Esophagus muscularis mucosa (tissue), 4 donors: Measurements from ENCODE around the gene DMAC2L. TPM values are rescaled to one million over a fixed set of nuclear protein-coding genes. Genes with fewer than 3 reads are reported as not detected.
"Not testable (repeated sequence)": the region's sequence is repeated elsewhere in the genome, so short reads cannot be mapped to it uniquely, and the experiment has no call there.

Experiments
- DNase-seq: peaks from one replicate; pipeline ENCODE4 v3.0.0-alpha.2; 2017; ENCODE audit errors: extremely low spot score
- H3K27ac ChIP-seq, 4 donors: fragments of 200-600 bp; sonication (generic); replicated peaks in 1 of 4; 1 replicate in 3 of 4; 2 replicates in 1 of 4; pipeline ENCODE4 v1.5.1; 2016 to 2019; ENCODE audit warnings: mild to moderate bottlenecking in 1 of 4
- H3K27me3 ChIP-seq, 4 donors: fragments of 200-600 bp; sonication (generic); one replicate each; pipeline versions ENCODE4 v1.5.1 to v1.6.0; 2016 to 2019
- H3K36me3 ChIP-seq, 4 donors: fragments of 200-600 bp; sonication (generic); one replicate each; pipeline ENCODE4 v1.5.1; 2016 to 2019
- H3K4me1 ChIP-seq, 4 donors: fragments of 200-600 bp; sonication (generic); one replicate each; pipeline ENCODE4 v1.5.1; 2016 to 2019
- H3K4me3 ChIP-seq, 4 donors: fragments of 200-600 bp; sonication (generic); 1 replicate in 2 of 4; 2 replicates in 2 of 4; pipeline ENCODE4 v1.5.1; 2016 to 2019; ENCODE audit warnings: mild to moderate bottlenecking in 4 of 4, moderate library complexity in 1 of 4
- H3K9me3 ChIP-seq, 4 donors: fragments of 200-600 bp; sonication (generic); 1 replicate in 3 of 4; 2 replicates in 1 of 4; pipeline ENCODE4 v1.5.1; 2016 to 2019
- EP300 ChIP-seq: sonication (generic); formaldehyde crosslinking; IDR thresholded peaks from one replicate; pipeline ENCODE4 v1.6.1; 2017; ENCODE audit warnings: antibody characterized with exemption
- POLR2A ChIP-seq: fragments of 450-650 bp; IDR thresholded peaks from one replicate; pipeline ENCODE4 v1.6.1; 2017; ENCODE audit warnings: antibody characterized with exemption, moderate library complexity, mild to moderate bottlenecking, low read depth
- POLR2AphosphoS5 ChIP-seq, 2 donors: sonication (generic); formaldehyde crosslinking; IDR thresholded peaks; one replicate each; pipeline ENCODE4 v1.6.1; 2017; ENCODE audit warnings: antibody characterized with exemption in 2 of 2
- whole genome bisulfite sequencing: methylation state at CpG from one replicate; pipeline ENCODE4 v1.1.5; 2018; 5-methylcytosine and 5-hydroxymethylcytosine counted together
- intact Hi-C: fragments of 100-400 bp; cut with DNase I; formaldehyde crosslinking; loops from one replicate; pipeline ENCODE4 v1.15.1; 2023
- total RNA-seq, 4 donors: library from RNA; depleted of rRNA; stranded (reverse); fragments of >200 nt; gene quantifications; one replicate each; pipeline versions ENCODE4 v1.1.0 to v1.2.1, GENCODE V29; 2016
- TF ChIP-seq, protein P1 (sequence below), 3 experiments: fragments of 200-600 bp in 2 of 3; fragments of 450-650 bp in 1 of 3; sonication (generic) in 2 of 3; IDR thresholded peaks; one replicate each; pipeline ENCODE4 v1.5.1; 2017 to 2019; ENCODE audit warnings: antibody characterized with exemption in 3 of 3, mild to moderate bottlenecking in 2 of 3, moderate library complexity in 1 of 3

The DMAC2L gene
- total RNA-seq, 4 donors from 2014 or later: 9.9 to 33.6 (median 14.6) TPM

DNA sequence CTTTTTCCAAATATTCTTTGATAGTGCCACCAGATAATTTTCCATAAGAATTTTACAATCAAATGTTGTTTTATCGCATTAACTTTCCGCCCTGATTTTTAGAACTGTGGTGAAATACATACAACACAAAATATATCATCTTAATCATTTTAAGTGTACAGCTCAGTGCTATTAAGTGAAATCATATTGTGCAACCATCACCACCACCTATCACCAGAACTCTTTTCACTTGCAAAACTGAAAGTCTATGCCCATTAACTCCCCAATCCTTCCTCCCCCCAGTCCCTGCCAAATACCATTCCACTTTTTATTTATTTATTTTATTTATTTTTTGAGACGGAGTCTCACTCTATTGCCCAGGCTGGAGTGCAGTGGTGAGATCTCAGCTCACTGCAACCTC lies 48.0 kb downstream of the DMAC2L start:
- H3K4me3 ChIP-seq: no peak overlapping the region
- peaks cover 9 to 15% (median 10%) of the 10 kb centered on the region in 4 donors for H3K4me1 ChIP-seq
- H3K27me3 ChIP-seq: no peaks in the 10 kb centered on the region
- H3K27ac ChIP-seq: no peak overlapping the region
- 98% methylated on average over 3 of the region's 3 CpGs for WGBS
- intact Hi-C loops: no loop called here
- H3K9me3 ChIP-seq: no peaks in the 10 kb centered on the region
- no peak for DNase-seq
- no peak for TF ChIP-seq POLR2A
- peaks cover 0 to 10% (median 0%) of the 10 kb centered on the region in 4 donors for H3K36me3 ChIP-seq

DNA sequence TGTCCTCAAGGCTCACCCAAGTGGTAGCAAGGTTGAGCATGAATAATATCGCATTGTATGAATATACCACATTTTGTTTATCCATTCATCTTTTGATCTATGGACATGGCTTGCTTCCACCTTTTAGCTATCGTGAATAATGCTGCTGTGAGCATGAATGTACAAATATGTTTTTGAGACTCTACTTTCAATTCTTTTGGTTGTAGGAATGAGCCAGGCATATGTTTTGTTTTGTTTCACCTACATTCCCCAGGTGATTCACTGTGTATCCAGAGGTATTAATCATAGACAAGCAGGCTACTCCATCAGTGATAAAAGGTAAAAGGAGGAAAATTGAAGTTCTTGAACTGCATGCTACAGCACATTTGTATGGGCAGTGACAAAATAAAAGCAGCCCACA lies 48.7 kb downstream of the DMAC2L start:
- no peak overlapping the region for H3K27ac ChIP-seq
- no peak for DNase-seq
- intact Hi-C loops: no loop called here
- H3K36me3 ChIP-seq: peaks cover 0 to 10% (median 0%) of the 10 kb centered on the region in 4 donors
- TF ChIP-seq EP300 (no peak), POLR2A (no peak), POLR2AphosphoS5 (IDR thresholded peaks at IDR 0.05) (no peak)
- TF ChIP-seq, protein P1, sequence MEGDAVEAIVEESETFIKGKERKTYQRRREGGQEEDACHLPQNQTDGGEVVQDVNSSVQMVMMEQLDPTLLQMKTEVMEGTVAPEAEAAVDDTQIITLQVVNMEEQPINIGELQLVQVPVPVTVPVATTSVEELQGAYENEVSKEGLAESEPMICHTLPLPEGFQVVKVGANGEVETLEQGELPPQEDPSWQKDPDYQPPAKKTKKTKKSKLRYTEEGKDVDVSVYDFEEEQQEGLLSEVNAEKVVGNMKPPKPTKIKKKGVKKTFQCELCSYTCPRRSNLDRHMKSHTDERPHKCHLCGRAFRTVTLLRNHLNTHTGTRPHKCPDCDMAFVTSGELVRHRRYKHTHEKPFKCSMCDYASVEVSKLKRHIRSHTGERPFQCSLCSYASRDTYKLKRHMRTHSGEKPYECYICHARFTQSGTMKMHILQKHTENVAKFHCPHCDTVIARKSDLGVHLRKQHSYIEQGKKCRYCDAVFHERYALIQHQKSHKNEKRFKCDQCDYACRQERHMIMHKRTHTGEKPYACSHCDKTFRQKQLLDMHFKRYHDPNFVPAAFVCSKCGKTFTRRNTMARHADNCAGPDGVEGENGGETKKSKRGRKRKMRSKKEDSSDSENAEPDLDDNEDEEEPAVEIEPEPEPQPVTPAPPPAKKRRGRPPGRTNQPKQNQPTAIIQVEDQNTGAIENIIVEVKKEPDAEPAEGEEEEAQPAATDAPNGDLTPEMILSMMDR (IDR thresholded peaks at IDR 0.05): no peak
- peaks cover 9 to 15% (median 10%) of the 10 kb centered on the region in 4 donors for H3K4me1 ChIP-seq
- H3K4me3 ChIP-seq: no peak overlapping the region
- H3K9me3 ChIP-seq: no peaks in the 10 kb centered on the region
- no peaks in the 10 kb centered on the region for H3K27me3 ChIP-seq
- WGBS: 86% methylated on average over 2 of the region's 2 CpGs

DNA sequence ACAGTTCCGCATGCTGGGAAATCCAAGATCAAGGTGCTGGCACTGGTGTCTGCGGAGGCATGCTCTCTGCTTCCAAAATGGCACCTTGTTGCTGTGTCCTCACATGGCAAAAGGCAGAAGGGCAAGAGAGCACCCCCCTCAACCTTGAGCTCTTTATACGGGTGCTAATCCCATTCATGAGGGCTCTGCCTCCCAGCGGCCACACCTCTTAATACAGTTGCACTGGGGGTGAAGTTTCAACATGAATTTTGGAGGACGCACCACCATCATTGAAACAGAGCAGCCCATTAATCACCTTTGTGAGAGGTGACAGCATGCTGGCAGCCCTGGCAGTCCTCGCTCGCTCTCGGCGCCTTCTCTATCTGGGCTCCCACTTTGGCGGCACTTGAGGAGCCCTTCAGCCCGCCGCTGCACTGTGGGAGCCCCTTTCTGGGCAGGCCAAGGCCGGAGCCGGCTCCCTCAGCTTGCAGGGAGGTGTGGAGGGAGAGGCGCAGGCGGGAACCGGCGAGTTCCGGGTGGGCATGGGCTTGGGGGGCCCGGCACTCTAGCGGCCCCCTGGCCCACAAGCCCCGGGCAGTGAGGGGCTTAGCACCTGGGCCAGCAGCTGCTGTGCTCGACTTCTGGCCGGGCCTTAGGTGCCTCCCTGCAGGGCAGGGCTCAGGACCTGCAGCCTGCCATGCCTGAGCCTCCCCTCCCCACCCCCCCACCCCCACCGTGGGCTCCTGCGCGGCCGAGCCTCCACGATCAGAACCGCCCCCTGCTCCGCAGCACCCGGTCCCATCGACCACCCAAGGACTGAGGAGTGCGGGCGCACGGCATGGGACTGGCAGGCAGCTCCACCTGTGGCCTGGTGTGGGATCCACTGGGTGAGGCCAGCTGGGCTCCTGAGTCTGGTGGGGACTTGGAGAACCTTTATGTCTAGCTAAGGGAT lies 49.6 kb downstream of the DMAC2L start:
- H3K27ac ChIP-seq, intact Hi-C loops, H3K4me3 ChIP-seq, H3K9me3 ChIP-seq, DNase-seq, H3K27me3 ChIP-seq: not testable (repeated sequence)
- 98% methylated on average over 6 of the region's 36 CpGs for WGBS
- H3K4me1 ChIP-seq: peaks cover 9 to 15% (median 10%) of the 10 kb centered on the region in 4 donors
- H3K36me3 ChIP-seq: peaks cover 0 to 10% (median 0%) of the 10 kb centered on the region in 4 donors

DNA sequence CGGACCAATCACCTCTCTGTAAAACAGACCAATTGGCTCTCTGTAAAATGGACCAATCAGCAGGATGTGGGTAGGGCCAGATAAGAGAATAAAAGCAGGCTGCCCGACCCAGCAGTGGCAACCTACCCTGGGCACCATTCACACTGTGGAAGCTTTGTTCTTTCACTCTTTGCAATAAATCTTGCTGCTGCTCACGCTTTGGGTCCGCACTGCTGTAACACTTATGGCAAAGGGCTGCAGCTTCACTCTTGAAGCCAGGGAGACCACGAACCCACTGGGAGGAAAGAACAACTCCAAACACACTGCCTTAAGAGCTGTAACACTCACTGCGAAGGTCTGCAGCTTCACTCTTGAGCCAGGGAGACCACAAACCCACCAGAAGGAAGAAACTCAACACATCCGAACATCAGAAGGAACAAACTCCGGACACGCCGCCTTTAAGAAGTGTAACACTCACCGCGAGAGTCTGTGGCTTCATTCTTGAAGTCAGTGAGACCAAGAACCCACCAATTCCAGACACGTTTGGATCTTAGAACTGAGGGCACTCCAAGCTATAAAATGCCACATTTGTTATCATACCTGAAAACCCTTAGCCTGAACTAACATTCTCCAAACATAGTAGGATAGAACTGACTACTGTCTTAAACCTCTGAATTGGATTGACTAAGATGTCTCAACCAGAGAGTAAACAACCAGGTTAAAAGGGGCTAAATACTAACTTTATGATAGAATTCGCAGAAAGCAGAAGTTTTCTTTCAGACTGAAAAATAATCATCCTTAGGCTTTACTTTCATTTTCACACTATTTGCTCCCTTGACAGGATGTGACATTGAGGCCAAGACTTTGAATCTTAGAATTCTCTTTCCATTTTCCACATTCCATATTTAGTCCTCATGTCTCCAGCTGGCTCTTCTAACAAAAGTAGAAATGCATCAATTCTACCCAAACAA lies 50.9 kb downstream of the DMAC2L start:
- DNase-seq: no peak
- peaks cover 0 to 4% (median 0%) of the 10 kb centered on the region in 4 donors for H3K36me3 ChIP-seq
- TF ChIP-seq POLR2A (no peak), POLR2AphosphoS5 (IDR thresholded peaks at IDR 0.05) (no peak), EP300 (no peak)
- TF ChIP-seq, protein P1 (IDR thresholded peaks at IDR 0.05): no peak
- H3K4me3 ChIP-seq: peak overlapping the region; percentile 15 to 50 (median 30)
- peak overlapping the region; percentile 59 to 76 (median 67) for H3K27ac ChIP-seq
- no peaks in the 10 kb centered on the region for H3K9me3 ChIP-seq
- no peaks in the 10 kb centered on the region for H3K27me3 ChIP-seq
- WGBS: 80% methylated on average over 13 of the region's 14 CpGs
- intact Hi-C loops: no loop called here
- H3K4me1 ChIP-seq: peaks cover 9 to 15% (median 10%) of the 10 kb centered on the region in 4 donors

DNA sequence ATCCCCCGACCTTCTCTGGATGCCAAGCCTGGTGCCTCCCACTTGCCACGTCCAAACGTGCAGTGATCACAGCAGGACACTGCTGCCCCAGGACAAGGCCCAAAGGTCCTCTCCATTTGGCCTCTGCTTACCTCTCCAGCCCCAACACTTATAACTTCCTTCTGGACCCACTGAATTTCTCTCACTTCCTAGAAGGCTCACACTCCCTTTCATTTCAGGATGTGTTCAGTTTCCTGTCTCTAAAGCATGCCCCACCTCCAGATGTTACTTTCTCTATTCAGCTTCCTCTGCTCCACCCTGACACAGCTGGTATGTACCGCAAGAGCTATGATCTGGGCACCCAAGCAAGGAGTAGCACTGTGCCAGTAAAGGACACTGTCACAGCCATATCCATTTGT lies 51.6 kb downstream of the DMAC2L start:
- peak overlapping the region; percentile 59 to 76 (median 67) for H3K27ac ChIP-seq
- H3K27me3 ChIP-seq: no peaks in the 10 kb centered on the region
- intact Hi-C loops: no loop called here
- DNase-seq: no peak
- TF ChIP-seq POLR2AphosphoS5 (IDR thresholded peaks at IDR 0.05) (no peak), POLR2A (no peak), EP300 (no peak)
- TF ChIP-seq, protein P1 (IDR thresholded peaks at IDR 0.05): no peak
- H3K4me3 ChIP-seq: peak overlapping the region; percentile 15 to 50 (median 30)
- peaks cover 9 to 15% (median 10%) of the 10 kb centered on the region in 4 donors for H3K4me1 ChIP-seq
- H3K9me3 ChIP-seq: no peaks in the 10 kb centered on the region
- peaks cover 0 to 2% (median 0%) of the 10 kb centered on the region in 4 donors for H3K36me3 ChIP-seq
- WGBS: 33% methylated on average over 4 of the region's 4 CpGs
